ENCODE results near the gene SLC4A3.
A peak's percentile ranks its signal among the peaks of the same experiment; 100 is the strongest.
"Not testable (repeated sequence)": the region's sequence is repeated elsewhere in the genome, so short reads cannot be mapped to it uniquely, and the experiment has no call there.

The SLC4A3 gene

GRCh38 chr2:219679571-219679970 is 52.1 kb downstream of the SLC4A3 start:
- DNase-seq: no peak

- no peak for DNase-seq
Measured at GRCh38 chr2:219680958-219681693, 53.7 kb downstream of the SLC4A3 start.

DNA sequence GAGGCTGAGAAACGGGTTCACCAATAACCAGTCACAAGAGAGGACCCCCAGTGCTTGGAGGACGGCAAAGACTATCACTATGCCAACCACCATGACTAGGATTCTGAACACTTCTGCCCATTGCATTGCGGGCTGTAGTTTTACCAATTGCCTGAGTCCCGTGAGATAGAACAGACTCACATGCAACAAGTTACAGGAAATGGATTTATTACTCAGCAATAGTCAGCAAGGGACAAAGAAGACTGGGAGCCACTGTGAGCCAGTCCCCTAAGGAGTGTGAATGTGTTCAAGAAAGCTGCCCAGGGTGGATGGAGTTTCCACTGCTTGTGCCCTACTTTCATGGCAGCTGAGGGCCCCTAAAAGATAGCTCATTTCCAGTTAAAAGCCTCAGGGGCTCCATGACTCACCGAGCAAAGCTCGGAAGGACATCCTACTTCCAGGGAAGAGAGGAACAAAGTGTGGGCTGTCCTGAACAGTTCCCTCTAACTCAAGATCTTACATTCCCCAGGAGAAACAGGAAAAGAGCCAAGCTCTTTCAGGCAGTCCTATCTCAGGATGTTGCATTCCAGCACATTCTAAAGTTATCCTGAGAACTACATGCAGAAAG is 54.4 kb downstream of the SLC4A3 start:
- DNase-seq: no peak

GRCh38 chr2:219683474-219683873 is 56.0 kb downstream of the SLC4A3 start:
- not testable (repeated sequence) for DNase-seq

GRCh38 chr2:219684721-219685689 is 57.6 kb downstream of the SLC4A3 start:
- peak; percentile 59 for DNase-seq

GRCh38 chr2:219687272-219687671 is 59.8 kb downstream of the SLC4A3 start:
- no peak for DNase-seq

DNA sequence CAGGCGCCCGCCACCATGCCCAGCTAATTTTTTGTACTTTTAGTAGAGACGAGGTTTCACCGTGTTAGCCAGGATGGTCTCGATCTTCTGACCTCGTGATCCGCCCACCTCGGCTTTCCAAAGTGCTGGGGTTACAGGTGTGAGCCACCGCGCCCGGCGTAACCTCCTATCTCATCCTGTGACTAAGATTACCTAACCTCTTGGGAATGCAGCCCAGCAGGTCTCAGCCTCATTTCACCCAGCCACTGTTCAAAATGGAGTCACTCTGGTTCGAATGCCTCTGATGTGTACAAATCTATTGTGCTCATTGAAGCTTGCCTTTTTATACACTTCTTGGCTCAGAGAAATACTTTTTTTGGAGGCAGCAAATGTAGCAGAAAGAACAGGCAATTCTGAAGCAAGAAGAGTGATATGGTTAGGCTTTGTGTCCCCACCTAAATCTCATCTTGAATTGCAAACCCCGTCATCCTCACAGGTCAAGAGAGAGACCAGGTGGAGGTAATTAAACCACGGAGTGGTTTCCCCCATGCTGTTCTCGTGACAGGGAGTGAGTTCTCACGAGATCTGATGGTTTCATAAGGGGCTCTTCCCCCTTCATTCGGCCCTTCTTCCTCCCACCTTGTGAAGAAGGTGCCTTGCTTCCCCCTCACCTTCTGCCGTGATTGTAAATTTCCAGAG is 60.6 kb downstream of the SLC4A3 start:
- DNase-seq: no peak

DNA sequence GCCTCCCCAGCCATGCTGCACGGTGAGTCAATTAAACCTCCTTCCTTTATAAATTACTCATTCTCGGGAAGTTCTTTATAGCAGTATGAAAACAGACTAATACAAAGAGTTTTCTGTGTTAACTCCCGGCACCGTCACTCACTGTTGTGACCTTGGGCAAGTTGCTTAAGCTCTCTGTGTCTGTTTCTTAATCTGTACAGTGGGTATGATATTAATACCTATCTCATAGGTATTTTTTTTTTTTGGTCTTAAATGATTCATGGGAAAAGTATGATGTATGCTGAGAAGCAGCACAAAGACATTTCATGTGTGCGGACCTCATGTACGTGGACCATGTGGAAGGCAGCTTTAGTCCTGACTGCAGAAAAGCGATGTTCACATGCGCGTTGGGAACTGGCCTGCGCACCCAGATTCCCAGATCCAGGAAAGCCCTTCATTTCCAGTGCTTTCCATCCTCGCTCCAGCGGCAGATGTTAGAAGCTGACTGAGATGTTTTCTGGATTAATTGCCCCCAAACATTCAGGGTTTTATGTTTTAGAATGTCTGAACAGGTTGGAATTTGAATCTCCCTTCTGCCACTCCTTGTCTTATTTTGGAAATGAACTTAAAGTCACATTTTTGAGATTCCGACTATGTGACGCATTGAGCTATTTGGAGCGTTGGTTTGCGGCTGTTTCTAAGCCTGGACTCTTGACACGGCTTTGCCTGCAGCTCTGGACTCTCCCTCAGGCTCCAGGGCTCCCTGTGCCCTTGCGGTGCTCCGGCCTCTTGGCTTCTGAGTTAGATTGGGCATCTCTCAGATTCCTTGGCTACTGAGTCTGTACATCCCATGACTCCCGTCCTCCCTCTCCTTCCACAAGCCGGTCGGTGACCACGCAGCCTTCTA is 61.4 kb downstream of the SLC4A3 start:
- no peak for DNase-seq

DNA sequence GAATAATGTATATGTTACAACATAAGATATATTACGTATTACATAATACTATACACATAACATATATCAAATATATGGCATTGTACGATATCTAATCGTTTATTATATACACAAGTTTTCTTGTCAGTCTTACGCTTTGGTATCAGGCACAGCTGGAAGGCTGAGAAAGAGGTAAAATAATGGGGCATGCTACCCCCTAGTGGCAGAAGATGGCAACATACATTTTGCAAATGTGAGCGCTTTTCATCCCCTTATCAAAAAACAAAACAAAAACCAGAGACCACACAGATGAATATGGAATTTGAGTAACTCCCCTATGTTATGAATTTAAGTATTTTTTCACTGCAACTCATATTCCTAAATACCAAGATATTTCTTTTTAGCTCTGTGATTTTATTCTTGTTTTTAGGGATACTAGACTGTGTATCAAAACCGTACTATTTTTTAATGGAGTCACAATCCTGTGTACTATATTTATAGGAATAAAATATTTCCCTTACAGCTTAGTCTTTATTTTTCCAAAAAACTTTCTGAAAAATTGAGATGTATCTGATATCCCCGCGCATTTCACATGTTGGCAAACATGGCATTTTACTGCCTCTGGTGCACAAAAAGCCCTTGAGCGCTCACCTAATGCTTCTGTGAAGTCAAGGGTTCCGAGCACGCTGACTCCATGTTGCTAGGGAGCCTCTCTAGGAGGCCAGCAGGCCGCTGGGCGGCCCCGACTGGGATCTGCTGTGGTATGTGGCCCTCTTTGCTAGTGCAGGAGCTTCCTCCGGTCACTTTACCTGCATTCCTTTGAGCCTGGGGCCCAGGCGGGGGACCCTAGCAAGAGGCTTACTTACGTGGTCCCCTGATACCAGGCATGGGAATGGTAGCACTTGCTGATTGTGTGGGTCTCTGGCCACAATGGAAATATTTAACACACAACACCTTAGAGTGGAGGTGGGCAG is 62.5 kb downstream of the SLC4A3 start:
- no peak for DNase-seq

DNA sequence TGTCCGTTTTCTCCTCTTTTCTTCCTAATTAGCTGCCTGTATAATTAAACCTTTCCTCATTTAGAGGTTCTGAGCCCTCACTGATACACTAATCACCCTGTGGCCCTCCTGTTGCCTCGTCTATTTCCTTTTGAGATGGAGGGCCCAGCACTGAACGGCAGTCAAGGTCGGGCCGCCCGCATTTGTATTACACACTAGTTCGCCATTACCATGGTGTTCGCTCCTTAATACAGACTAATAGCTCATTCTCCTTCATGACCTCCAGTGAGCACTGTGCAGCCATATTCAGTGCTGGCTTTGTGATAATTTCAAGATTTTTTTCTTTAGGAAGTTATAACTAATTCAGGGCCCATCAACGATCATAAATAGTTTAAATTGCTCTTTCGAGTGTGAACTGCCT is 64.1 kb downstream of the SLC4A3 start:
- DNase-seq: no peak

Measured in right kidney (tissue), 1 donor.